NCI-H2196 (cell line): Measurements from ENCODE around the gene FOXJ2.
"Not testable (repeated sequence)": the region's sequence is repeated elsewhere in the genome, so short reads cannot be mapped to it uniquely, and the experiment has no call there.

Experiments used
- DNase-seq: peaks from one replicate; lab custom pipeline; 2025; ENCODE audit not compliant: unreplicated experiment; lab: John Stamatoyannopoulos, UW

FOXJ2 gene

GRCh38 chr12:8064131-8064530, 31.6 kb downstream of the FOXJ2 start:
- DNase-seq: no peak

GRCh38 chr12:8065991-8066594, 33.6 kb downstream of the FOXJ2 start, which contains the start of gene C3AR1:
C3AR1 (minus strand) TSS chr12:8066359; CDS start chr12:8060185, 6,174 bp downstream.
- no peak for DNase-seq

- no peak for DNase-seq
Observed at GRCh38 chr12:8069582-8069981, 37.1 kb downstream of the FOXJ2 start.

GRCh38 chr12:8071820-8072219, 39.3 kb downstream of the FOXJ2 start:
- not testable (repeated sequence) for DNase-seq

- no peak for DNase-seq
Observed at GRCh38 chr12:8075935-8076334, 43.4 kb downstream of the FOXJ2 start.

GRCh38 chr12:8076366-8076765, 43.9 kb downstream of the FOXJ2 start:
- DNase-seq: no peak

GRCh38 chr12:8077207-8077606, 44.7 kb downstream of the FOXJ2 start:
- no peak for DNase-seq

GRCh38 chr12:8078398-8078797, 45.9 kb downstream of the FOXJ2 start:
- peak; percentile 2 for DNase-seq

- DNase-seq: no peak
Observed at GRCh38 chr12:8078916-8079315, 46.4 kb downstream of the FOXJ2 start.

- no peak for DNase-seq
Observed at GRCh38 chr12:8080120-8080519, 47.6 kb downstream of the FOXJ2 start.

GRCh38 chr12:8081251-8081920, 48.9 kb downstream of the FOXJ2 start:
- DNase-seq: no peak

GRCh38 chr12:8082808-8083100, 50.2 kb downstream of the FOXJ2 start:
- DNase-seq: no peak

- DNase-seq: not testable (repeated sequence)
Observed at GRCh38 chr12:8084351-8084750, 51.8 kb downstream of the FOXJ2 start.

- no peak for DNase-seq
Observed at GRCh38 chr12:8087666-8088065, 55.1 kb downstream of the FOXJ2 start.

- DNase-seq: no peak
Observed at GRCh38 chr12:8088574-8088973, 56.1 kb downstream of the FOXJ2 start.

GRCh38 chr12:8089277-8089676, 56.8 kb downstream of the FOXJ2 start:
- DNase-seq: not testable (repeated sequence)

GRCh38 chr12:8089716-8090115, 57.2 kb downstream of the FOXJ2 start:
- no peak for DNase-seq

- DNase-seq: no peak
Observed at GRCh38 chr12:8093291-8093690, 60.8 kb downstream of the FOXJ2 start.

- no peak for DNase-seq
Observed at GRCh38 chr12:8096281-8096915, 63.9 kb downstream of the FOXJ2 start.

- no peak for DNase-seq
Observed at GRCh38 chr12:8099235-8099634, 66.7 kb downstream of the FOXJ2 start.
